ENCODE data around the gene AOPEP.

DNA sequence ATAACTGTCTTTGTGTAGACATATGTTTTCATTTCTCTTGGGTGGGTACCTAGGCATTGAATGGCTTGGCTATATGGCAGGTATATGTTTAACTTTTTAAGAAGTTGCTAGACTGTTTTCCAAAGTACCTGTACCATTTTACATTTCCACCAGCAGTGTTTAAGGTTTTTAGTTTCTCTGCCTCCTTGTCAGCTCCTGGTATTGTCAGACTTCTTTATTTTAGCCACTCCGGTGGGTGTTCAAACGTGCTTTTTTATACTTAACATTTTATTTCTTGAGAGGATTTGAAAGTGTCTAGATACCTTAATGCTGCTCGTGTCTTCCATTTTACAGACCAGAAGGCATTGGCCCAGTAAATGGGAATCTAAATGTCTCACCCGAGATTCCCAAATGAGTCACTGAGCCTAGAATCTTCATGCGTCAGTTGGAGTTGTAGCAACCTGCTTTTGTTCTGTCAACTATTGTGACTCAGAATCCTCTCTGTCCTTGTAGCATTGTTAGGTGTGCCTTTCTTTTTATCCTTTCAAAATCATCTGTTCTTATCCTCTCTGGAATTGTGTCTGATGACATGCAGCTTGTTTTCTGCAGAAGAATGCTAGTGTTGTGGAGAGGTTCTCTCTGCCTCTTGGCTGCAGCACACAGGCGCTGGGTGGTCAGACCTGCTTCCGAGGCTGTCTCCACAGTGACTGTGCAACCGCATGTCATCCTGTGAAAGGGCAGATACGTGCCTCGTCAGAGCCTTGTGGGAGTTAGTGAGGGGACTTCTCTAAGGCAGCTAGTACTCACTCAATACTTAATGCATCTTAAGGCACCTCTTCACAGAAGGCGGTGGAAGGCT, 291.8 kb downstream of the AOPEP start:
- peak; percentile 37; the same call in 1 of the 2 replicates for TF ChIP-seq POLR2AphosphoS5 (IDR thresholded peaks at IDR 0.05; ENCODE audit: low read depth, low read length)
- no peak for TF ChIP-seq GABPA (IDR thresholded peaks at IDR 0.05; ENCODE audit: low read depth)
- TF ChIP-seq, protein P1, sequence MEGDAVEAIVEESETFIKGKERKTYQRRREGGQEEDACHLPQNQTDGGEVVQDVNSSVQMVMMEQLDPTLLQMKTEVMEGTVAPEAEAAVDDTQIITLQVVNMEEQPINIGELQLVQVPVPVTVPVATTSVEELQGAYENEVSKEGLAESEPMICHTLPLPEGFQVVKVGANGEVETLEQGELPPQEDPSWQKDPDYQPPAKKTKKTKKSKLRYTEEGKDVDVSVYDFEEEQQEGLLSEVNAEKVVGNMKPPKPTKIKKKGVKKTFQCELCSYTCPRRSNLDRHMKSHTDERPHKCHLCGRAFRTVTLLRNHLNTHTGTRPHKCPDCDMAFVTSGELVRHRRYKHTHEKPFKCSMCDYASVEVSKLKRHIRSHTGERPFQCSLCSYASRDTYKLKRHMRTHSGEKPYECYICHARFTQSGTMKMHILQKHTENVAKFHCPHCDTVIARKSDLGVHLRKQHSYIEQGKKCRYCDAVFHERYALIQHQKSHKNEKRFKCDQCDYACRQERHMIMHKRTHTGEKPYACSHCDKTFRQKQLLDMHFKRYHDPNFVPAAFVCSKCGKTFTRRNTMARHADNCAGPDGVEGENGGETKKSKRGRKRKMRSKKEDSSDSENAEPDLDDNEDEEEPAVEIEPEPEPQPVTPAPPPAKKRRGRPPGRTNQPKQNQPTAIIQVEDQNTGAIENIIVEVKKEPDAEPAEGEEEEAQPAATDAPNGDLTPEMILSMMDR (IDR thresholded peaks at IDR 0.05), result no peak
- TF ChIP-seq, protein P2, sequence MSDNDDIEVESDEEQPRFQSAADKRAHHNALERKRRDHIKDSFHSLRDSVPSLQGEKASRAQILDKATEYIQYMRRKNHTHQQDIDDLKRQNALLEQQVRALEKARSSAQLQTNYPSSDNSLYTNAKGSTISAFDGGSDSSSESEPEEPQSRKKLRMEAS (IDR thresholded peaks at IDR 0.05; ENCODE audit: low read depth), result no peak; the same call in none of the 2 replicates
